Caco-2 (cell line): ENCODE results near the gene PTPRN2. TPM values are rescaled to one million over a fixed set of nuclear protein-coding genes. Genes with fewer than 3 reads are reported as not detected.

Experiments used
- BruUV-seq: library from RNA; stranded (reverse); fragments of 400-500 nt; replicated peaks from 2 replicates; lab custom pipeline; 2021; lab: Mats Ljungman, UMichigan
- CTCF ChIA-PET: fragments of 300-600 bp; sonication (Branson Sonifier 250); formaldehyde crosslinking; loops from one replicate; lab custom pipeline; 2022; ENCODE audit warnings: antibody characterized with exemption; lab: Charles Lee
- POLR2A ChIA-PET: fragments of 300-600 bp; sonication (Branson Sonifier 250); formaldehyde crosslinking; loops from one replicate; lab custom pipeline; 2022; ENCODE audit warnings: antibody characterized with exemption; lab: Charles Lee
- DNase-seq, 2 experiments: peaks; one replicate each; pipeline versions ENCODE4 v3.0.0 to v3.0.0-alpha.2; 2020 to 2022
- H3K27me3 ChIP-seq: replicated peaks from 2 replicates; pipeline ENCODE4 v1.6.0; 2011; ENCODE audit warnings: low read length; ENCODE audit not compliant: control insufficient read depth, insufficient read depth
- H3K36me3 ChIP-seq: 2 replicates; pipeline ENCODE4 v1.5.1; 2011; ENCODE audit warnings: low read length; ENCODE audit not compliant: control insufficient read depth, insufficient read depth
- H3K4me1 ChIP-seq: fragments of 250-450 bp; sonication (Bioruptor Pico); 2 replicates; pipeline ENCODE4 v1.5.1; 2020; ENCODE audit warnings: mild to moderate bottlenecking
- H3K4me3 ChIP-seq: 2 replicates; pipeline ENCODE4 v1.5.1; 2011; ENCODE audit warnings: low read depth, mild to moderate bottlenecking, control low read depth, low read length
- H3K9me3 ChIP-seq: fragments of 250-450 bp; sonication (Bioruptor Pico); 2 replicates; pipeline ENCODE4 v1.5.1; 2020; ENCODE audit warnings: mild to moderate bottlenecking, moderate library complexity
- H3K27ac Mint-ChIP-seq: one replicate; pipeline ENCODE4 v1.8.0; 2022; ENCODE audit warnings: mixed read lengths; ENCODE audit not compliant: unreplicated experiment
- H3K27me3 Mint-ChIP-seq: one replicate; pipeline ENCODE4 v1.8.0; 2022; ENCODE audit warnings: mixed read lengths; ENCODE audit not compliant: insufficient read depth, unreplicated experiment
- H3K36me3 Mint-ChIP-seq: one replicate; pipeline ENCODE4 v1.8.0; 2022; ENCODE audit warnings: mild to moderate bottlenecking, mixed read lengths; ENCODE audit not compliant: insufficient read depth, unreplicated experiment
- H3K4me1 Mint-ChIP-seq: one replicate; pipeline ENCODE4 v1.8.0; 2022; ENCODE audit warnings: low read depth, mixed read lengths; ENCODE audit not compliant: unreplicated experiment
- H3K4me3 Mint-ChIP-seq: one replicate; pipeline ENCODE4 v1.8.0; 2022; ENCODE audit warnings: mild to moderate bottlenecking, moderate library complexity, mixed read lengths; ENCODE audit not compliant: unreplicated experiment
- H3K9me3 Mint-ChIP-seq: one replicate; pipeline ENCODE4 v1.8.0; 2022; ENCODE audit warnings: mixed read lengths; ENCODE audit not compliant: unreplicated experiment
- intact Hi-C: fragments of 100-400 bp; cut with micrococcal nuclease; formaldehyde crosslinking; loops from one replicate; pipeline ENCODE4 v1.10.0; 2022; ENCODE audit not compliant: unreplicated experiment
- total RNA-seq: library from RNA; stranded (reverse); gene quantifications from 2 replicates; pipeline ENCODE4 v1.2.3, GENCODE V29; 2022
- TF ChIP-seq, protein P1 (sequence below), 2 experiments: fragments of 200-600 bp in 1 of 2; IDR thresholded peaks; 1 replicate in 1 of 2; 2 replicates in 1 of 2; pipeline versions ENCODE4 v1.5.1 to v1.8.0; 2011 to 2022; ENCODE audit warnings: antibody characterized with exemption in 1 of 2, control low read depth in 1 of 2, inconsistent platforms in 1 of 2, low read depth in 1 of 2, low read length in 1 of 2, mild to moderate bottlenecking in 1 of 2, moderate library complexity in 1 of 2; ENCODE audit not compliant: insufficient read depth in 1 of 2, severe bottlenecking in 1 of 2, unreplicated experiment in 1 of 2

Gene PTPRN2
- total RNA-seq, 1 experiment from 2014 or later = 1.4 TPM

DNA sequence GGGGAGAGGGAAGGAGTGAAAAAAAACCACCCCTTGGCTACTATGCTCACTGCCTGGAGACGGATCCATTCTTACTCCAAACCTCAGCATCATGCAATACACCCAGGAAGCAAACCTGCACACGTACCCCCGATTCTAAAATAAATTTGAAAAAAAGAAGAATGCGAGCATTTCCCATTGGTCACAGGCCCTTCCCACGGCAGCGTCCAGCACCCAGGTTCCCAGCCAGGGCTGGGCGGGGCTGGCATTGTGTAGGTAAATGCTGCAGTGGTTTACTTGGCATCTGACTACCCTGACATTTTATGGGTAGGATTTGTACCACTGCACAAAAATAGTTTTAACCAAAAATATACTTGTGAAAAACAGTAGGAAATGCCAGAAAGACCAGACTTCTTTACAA lies 831.9 kb downstream of the PTPRN2 start:
- no peak overlapping the region for H3K4me3 ChIP-seq
- H3K4me1 ChIP-seq = no peaks in the 10 kb centered on the region
- H3K9me3 ChIP-seq = no peaks in the 10 kb centered on the region
- Mint-ChIP-seq H3K36me3 (no peaks in the 10 kb centered on the region), H3K4me1 (no peaks in the 10 kb centered on the region), H3K27me3 (peaks cover 3% of the 10 kb centered on the region), H3K27ac (no peak overlapping the region), H3K9me3 (no peaks in the 10 kb centered on the region), H3K4me3 (no peak overlapping the region)
- TF ChIP-seq, protein P1, sequence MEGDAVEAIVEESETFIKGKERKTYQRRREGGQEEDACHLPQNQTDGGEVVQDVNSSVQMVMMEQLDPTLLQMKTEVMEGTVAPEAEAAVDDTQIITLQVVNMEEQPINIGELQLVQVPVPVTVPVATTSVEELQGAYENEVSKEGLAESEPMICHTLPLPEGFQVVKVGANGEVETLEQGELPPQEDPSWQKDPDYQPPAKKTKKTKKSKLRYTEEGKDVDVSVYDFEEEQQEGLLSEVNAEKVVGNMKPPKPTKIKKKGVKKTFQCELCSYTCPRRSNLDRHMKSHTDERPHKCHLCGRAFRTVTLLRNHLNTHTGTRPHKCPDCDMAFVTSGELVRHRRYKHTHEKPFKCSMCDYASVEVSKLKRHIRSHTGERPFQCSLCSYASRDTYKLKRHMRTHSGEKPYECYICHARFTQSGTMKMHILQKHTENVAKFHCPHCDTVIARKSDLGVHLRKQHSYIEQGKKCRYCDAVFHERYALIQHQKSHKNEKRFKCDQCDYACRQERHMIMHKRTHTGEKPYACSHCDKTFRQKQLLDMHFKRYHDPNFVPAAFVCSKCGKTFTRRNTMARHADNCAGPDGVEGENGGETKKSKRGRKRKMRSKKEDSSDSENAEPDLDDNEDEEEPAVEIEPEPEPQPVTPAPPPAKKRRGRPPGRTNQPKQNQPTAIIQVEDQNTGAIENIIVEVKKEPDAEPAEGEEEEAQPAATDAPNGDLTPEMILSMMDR (IDR thresholded peaks at IDR 0.05; ENCODE audit: insufficient read depth in 1 of 2, low read depth in 1 of 2, low read length in 1 of 2, severe bottlenecking in 1 of 2, unreplicated experiment in 1 of 2) = no peak
- ChIA-PET CTCF (no interaction called here), POLR2A (no interaction called here)
- intact Hi-C loops = no loop called here
- no peak for DNase-seq
- no peaks in the 10 kb centered on the region for H3K27me3 ChIP-seq
- BruUV-seq = no TSS peak
- H3K36me3 ChIP-seq = no peaks in the 10 kb centered on the region

DNA sequence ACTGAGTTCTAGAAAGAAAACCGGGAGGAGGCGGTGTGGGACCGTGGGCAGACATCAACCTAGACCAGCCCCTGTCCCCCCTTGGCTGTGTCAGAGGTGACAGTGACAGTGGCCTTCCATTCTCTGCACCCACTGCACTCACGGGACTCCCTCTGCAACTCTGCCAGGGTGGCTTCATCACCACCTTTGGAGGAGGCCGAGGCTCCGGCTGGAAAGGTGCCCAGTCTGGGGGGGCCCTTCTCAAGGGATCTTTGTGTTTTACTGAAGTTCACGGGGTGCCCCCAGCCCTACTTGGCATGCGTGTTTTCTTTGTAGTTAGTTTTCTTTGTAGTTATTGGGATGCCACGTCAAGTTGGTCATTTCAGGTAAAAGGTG lies 833.2 kb downstream of the PTPRN2 start:
- no peak overlapping the region for H3K27ac Mint-ChIP-seq
- peaks cover 3% of the 10 kb centered on the region for H3K27me3 Mint-ChIP-seq
- H3K9me3 Mint-ChIP-seq = no peaks in the 10 kb centered on the region
- POLR2A ChIA-PET = no interaction called here
- Histone ChIP-seq H3K4me3 (no peak overlapping the region), H3K4me1 (no peaks in the 10 kb centered on the region), H3K9me3 (no peaks in the 10 kb centered on the region), H3K27me3 (no peaks in the 10 kb centered on the region), H3K36me3 (no peaks in the 10 kb centered on the region)
- no peaks in the 10 kb centered on the region for H3K4me1 Mint-ChIP-seq
- no peak overlapping the region for H3K4me3 Mint-ChIP-seq
- TF ChIP-seq, protein P1 (IDR thresholded peaks at IDR 0.05; ENCODE audit: insufficient read depth in 1 of 2, low read depth in 1 of 2, low read length in 1 of 2, severe bottlenecking in 1 of 2, unreplicated experiment in 1 of 2) = no peak
- intact Hi-C loops = no loop called here
- BruUV-seq = no TSS peak
- no peak for DNase-seq
- H3K36me3 Mint-ChIP-seq = no peaks in the 10 kb centered on the region
- CTCF ChIA-PET = no interaction called here

DNA sequence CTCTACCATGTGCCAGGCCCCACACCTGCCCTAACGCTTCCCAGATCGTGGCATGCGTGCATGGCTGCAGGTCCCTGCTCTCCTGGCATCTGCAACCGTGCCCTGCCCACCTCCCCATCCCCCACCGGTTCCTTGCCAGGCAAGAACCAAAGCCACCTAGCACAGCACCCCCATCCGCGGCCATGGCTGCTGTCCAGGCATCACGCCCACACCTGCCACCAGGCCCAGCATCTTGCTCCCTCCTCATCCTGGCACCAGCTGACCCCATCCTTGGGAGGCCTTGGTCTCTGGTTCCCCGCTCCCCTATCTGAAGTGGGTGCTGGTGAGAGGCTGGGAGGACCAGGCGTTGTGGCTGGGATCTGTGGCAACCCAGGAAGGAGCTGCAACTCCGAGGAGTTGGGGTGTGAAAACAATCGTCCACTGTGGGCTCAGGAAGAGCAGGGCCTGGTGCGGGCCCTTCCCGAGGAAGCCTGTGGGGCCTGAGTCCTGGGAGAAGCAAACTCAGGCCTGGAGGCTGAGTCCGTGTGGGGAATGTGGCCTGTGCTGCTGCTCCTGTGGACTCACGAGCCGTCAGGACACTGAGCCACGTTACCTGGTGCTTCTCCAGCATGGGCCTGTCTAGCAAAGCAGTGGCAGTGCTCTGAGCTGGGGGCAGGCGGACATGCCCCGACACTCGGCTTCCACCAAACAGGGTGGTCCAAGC lies 833.8 kb downstream of the PTPRN2 start:
- POLR2A ChIA-PET = no interaction called here
- no peaks in the 10 kb centered on the region for H3K9me3 Mint-ChIP-seq
- intact Hi-C loops = no loop called here
- Histone ChIP-seq H3K4me1 (no peaks in the 10 kb centered on the region), H3K36me3 (no peaks in the 10 kb centered on the region), H3K27me3 (no peaks in the 10 kb centered on the region), H3K9me3 (no peaks in the 10 kb centered on the region), H3K4me3 (no peak overlapping the region)
- TF ChIP-seq, protein P1 (IDR thresholded peaks at IDR 0.05; ENCODE audit: insufficient read depth in 1 of 2, low read depth in 1 of 2, low read length in 1 of 2, severe bottlenecking in 1 of 2, unreplicated experiment in 1 of 2) = no peak
- peaks cover 3% of the 10 kb centered on the region for H3K27me3 Mint-ChIP-seq
- H3K4me1 Mint-ChIP-seq = no peaks in the 10 kb centered on the region
- DNase-seq = no peak
- BruUV-seq = no TSS peak
- CTCF ChIA-PET = no interaction called here
- H3K27ac Mint-ChIP-seq = no peak overlapping the region
- H3K4me3 Mint-ChIP-seq = no peak overlapping the region
- no peaks in the 10 kb centered on the region for H3K36me3 Mint-ChIP-seq
